IPS DF 6.9 (cell line): ENCODE data around the gene DNAH14.

Source experiments
- DNase-seq: peaks from one replicate; pipeline ENCODE4 v3.0.0-alpha.2; 2013; ENCODE audit warnings: low read depth, low spot score
- H3K27ac ChIP-seq: one replicate; pipeline ENCODE4 v1.5.1; 2013; ENCODE audit warnings: low read length, control low read depth
- H3K27me3 ChIP-seq: 2 replicates; pipeline ENCODE4 v1.6.1; 2013; ENCODE audit warnings: mild to moderate bottlenecking, low read length; ENCODE audit not compliant: control insufficient read depth, insufficient read depth
- H3K36me3 ChIP-seq: 2 replicates; pipeline ENCODE4 v1.6.1; 2013; ENCODE audit warnings: low read length; ENCODE audit not compliant: control insufficient read depth, insufficient read depth
- H3K4me1 ChIP-seq: 2 replicates; pipeline ENCODE4 v1.6.1; 2013; ENCODE audit warnings: low read length; ENCODE audit not compliant: control insufficient read depth, insufficient read depth
- H3K4me3 ChIP-seq: 2 replicates; pipeline ENCODE4 v1.5.1; 2013; ENCODE audit warnings: mild to moderate bottlenecking, low read length
- H3K9me3 ChIP-seq: 2 replicates; pipeline ENCODE4 v1.6.1; 2013; ENCODE audit warnings: low read length, inconsistent platforms; ENCODE audit not compliant: control insufficient read depth, insufficient read depth
- WGBS: extraction: QIAGEN DNeasy Blood & Tissue Kit; methylation state at CpG from one replicate; pipeline ENCODE4 v1.1.7; 2013; ENCODE audit warnings: mixed read lengths, missing lambda C conversion rate; ENCODE audit not compliant: insufficient read length, insufficient coverage; 5-methylcytosine and 5-hydroxymethylcytosine counted together

DNAH14 gene

GRCh38 chr1:225445639-225446594 lies 516.4 kb downstream of the DNAH14 start:
- no CpG with 5 or more reads among the region's 9 CpGs for WGBS
- no peak for DNase-seq
- H3K4me3 ChIP-seq, result no peak overlapping the region
- no peaks in the 10 kb centered on the region for H3K27me3 ChIP-seq
- no peak overlapping the region for H3K27ac ChIP-seq
- peaks cover 3% of the 10 kb centered on the region; the same call in 1 of the 2 replicates for H3K4me1 ChIP-seq
- H3K36me3 ChIP-seq, result no peaks in the 10 kb centered on the region
- H3K9me3 ChIP-seq, result no peaks in the 10 kb centered on the region

- DNase-seq, result no peak
- H3K9me3 ChIP-seq, result no peaks in the 10 kb centered on the region
- no peak overlapping the region for H3K27ac ChIP-seq
Observed at GRCh38 chr1:225446595-225446960, 517.1 kb downstream of the DNAH14 start.

GRCh38 chr1:225446981-225447615 lies 517.6 kb downstream of the DNAH14 start:
- Histone ChIP-seq H3K4me1 (peaks cover 3% of the 10 kb centered on the region; the same call in 1 of the 2 replicates), H3K4me3 (no peak overlapping the region), H3K27me3 (no peaks in the 10 kb centered on the region), H3K36me3 (no peaks in the 10 kb centered on the region), H3K9me3 (no peaks in the 10 kb centered on the region), H3K27ac (no peak overlapping the region)
- DNase-seq, result no peak
- no CpG with 5 or more reads among the region's 9 CpGs for WGBS

More at GRCh38 chr1:225446595-225446960, 517.1 kb downstream of the DNAH14 start:
- H3K4me3 ChIP-seq, result no peak overlapping the region
- WGBS, result no CpG with 5 or more reads among the region's 7 CpGs
- peaks cover 3% of the 10 kb centered on the region; the same call in 1 of the 2 replicates for H3K4me1 ChIP-seq
- H3K36me3 ChIP-seq, result no peaks in the 10 kb centered on the region
- no peaks in the 10 kb centered on the region for H3K27me3 ChIP-seq

- Histone ChIP-seq H3K36me3 (no peaks in the 10 kb centered on the region), H3K27ac (no peak overlapping the region), H3K4me3 (no peak overlapping the region), H3K27me3 (no peaks in the 10 kb centered on the region), H3K9me3 (no peaks in the 10 kb centered on the region), H3K4me1 (peaks cover 3% of the 10 kb centered on the region; the same call in 1 of the 2 replicates)
- no CpG with 5 or more reads among the region's 8 CpGs for WGBS
- no peak for DNase-seq
Observed at GRCh38 chr1:225447650-225448089, 518.2 kb downstream of the DNAH14 start.

GRCh38 chr1:225448146-225448805 lies 518.8 kb downstream of the DNAH14 start:
- DNase-seq, result no peak
- H3K27me3 ChIP-seq, result no peaks in the 10 kb centered on the region
- WGBS, result no CpG with 5 or more reads among the region's 9 CpGs
- H3K4me3 ChIP-seq, result no peak overlapping the region
- peaks cover 3% of the 10 kb centered on the region; the same call in 1 of the 2 replicates for H3K4me1 ChIP-seq
- H3K9me3 ChIP-seq, result no peaks in the 10 kb centered on the region
- H3K27ac ChIP-seq, result no peak overlapping the region
- H3K36me3 ChIP-seq, result no peaks in the 10 kb centered on the region
